Testis (tissue), 3 donors: ENCODE data around the gene COQ8A. TPM values are rescaled to one million over a fixed set of nuclear protein-coding genes. Genes with fewer than 3 reads are reported as not detected.
A peak's percentile ranks its signal among the peaks of the same experiment; 100 is the strongest.

Experiments used
- DNase-seq: peaks from one replicate; pipeline ENCODE4 v3.0.0-alpha.2; 2019
- H3K27ac ChIP-seq, 2 donors: fragments of 200-600 bp; sonication (generic); one replicate each; pipeline ENCODE4 v1.5.1; 2019
- H3K27me3 ChIP-seq: fragments of 200-600 bp; sonication (generic); one replicate; pipeline ENCODE4 v1.5.1; 2019
- H3K36me3 ChIP-seq: fragments of 200-600 bp; sonication (generic); one replicate; pipeline ENCODE4 v1.5.1; 2017; ENCODE audit warnings: low read depth; ENCODE audit errors: missing control alignments
- H3K4me1 ChIP-seq: fragments of 200-600 bp; sonication (generic); one replicate; pipeline ENCODE4 v1.5.1; 2019
- H3K4me3 ChIP-seq, 2 donors: fragments of 200-600 bp; sonication (generic); one replicate each; pipeline ENCODE4 v1.5.1; 2017 to 2019
- H3K9me3 ChIP-seq: fragments of 200-600 bp; sonication (generic); one replicate; pipeline ENCODE4 v1.5.1; 2017
- POLR2A ChIP-seq: fragments of 450-650 bp; IDR thresholded peaks from one replicate; pipeline ENCODE4 v1.6.1; 2017; ENCODE audit warnings: antibody characterized with exemption, mild to moderate bottlenecking, moderate library complexity
- WGBS, 2 donors: methylation state at CpG; one replicate each; pipeline ENCODE4 v1.1.5; 2018; 5-methylcytosine and 5-hydroxymethylcytosine counted together
- intact Hi-C: fragments of 100-400 bp; cut with DNase I; formaldehyde crosslinking; loops from one replicate; pipeline ENCODE4 v1.15.1; 2023; ENCODE audit warnings: low total_unique reads
- polyA plus RNA-seq: library from polyadenylated mRNA; stranded (reverse); fragments of 350-450 nt; fragmentation: Illumina TruSeq; extraction: RNeasy Lipid Tissue Mini Kit (QIAGEN cat#74804); gene quantifications from one replicate; pipeline ENCODE4 v1.2.3, GENCODE V29; 2014; ENCODE audit warnings: low read depth, low replicate concordance; ENCODE audit not compliant: insufficient read depth
- total RNA-seq, 2 donors: library from RNA; depleted of rRNA; stranded (reverse); fragments of >200 nt; gene quantifications; one replicate each; pipeline ENCODE4 v1.2.3, GENCODE V29; 2016
- TF ChIP-seq, protein P1 (sequence below), 3 experiments: fragments of 450-650 bp in 2 of 3; fragments of 200-600 bp in 1 of 3; sonication (generic) in 1 of 3; IDR thresholded peaks; one replicate each; pipeline ENCODE4 v1.5.1; 2016 to 2019; ENCODE audit warnings: antibody characterized with exemption in 3 of 3, mild to moderate bottlenecking in 2 of 3, moderate library complexity in 1 of 3

COQ8A gene
- total and polyA plus RNA-seq, 3 donors from 2014 or later: 34.4 to 46.8 (median 39.2) TPM

DNA sequence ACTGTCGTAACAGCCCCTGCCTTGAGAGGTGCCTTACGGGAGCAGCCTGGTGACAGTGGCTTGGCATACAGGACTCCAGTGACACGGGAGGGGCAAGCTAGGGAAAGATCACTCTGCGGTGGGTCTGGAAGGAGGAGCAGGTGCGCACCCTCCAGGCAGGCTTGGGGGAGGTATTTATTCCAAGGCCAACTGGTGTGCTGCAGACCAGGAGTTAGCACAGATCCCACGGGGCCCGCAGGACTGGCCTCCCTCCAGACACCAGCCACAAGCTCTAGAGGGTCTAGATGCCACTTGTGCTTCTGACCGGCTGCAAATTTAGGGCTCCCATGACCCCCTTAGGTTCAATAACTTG is 47.6 kb upstream of the COQ8A start:
- Histone ChIP-seq H3K4me3 (no peak overlapping the region), H3K9me3 (no peaks in the 10 kb centered on the region), H3K27me3 (no peaks in the 10 kb centered on the region), H3K27ac (no peak overlapping the region), H3K36me3 (no peaks in the 10 kb centered on the region), H3K4me1 (no peaks in the 10 kb centered on the region)
- WGBS, 2 donors: 60 to 62% methylated on average over 6 to 8 of the region's 8 CpGs
- TF ChIP-seq POLR2A: no peak
- TF ChIP-seq, protein P1, sequence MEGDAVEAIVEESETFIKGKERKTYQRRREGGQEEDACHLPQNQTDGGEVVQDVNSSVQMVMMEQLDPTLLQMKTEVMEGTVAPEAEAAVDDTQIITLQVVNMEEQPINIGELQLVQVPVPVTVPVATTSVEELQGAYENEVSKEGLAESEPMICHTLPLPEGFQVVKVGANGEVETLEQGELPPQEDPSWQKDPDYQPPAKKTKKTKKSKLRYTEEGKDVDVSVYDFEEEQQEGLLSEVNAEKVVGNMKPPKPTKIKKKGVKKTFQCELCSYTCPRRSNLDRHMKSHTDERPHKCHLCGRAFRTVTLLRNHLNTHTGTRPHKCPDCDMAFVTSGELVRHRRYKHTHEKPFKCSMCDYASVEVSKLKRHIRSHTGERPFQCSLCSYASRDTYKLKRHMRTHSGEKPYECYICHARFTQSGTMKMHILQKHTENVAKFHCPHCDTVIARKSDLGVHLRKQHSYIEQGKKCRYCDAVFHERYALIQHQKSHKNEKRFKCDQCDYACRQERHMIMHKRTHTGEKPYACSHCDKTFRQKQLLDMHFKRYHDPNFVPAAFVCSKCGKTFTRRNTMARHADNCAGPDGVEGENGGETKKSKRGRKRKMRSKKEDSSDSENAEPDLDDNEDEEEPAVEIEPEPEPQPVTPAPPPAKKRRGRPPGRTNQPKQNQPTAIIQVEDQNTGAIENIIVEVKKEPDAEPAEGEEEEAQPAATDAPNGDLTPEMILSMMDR (IDR thresholded peaks at IDR 0.05): no peak
- intact Hi-C loops: no loop called here
- DNase-seq: peak; percentile 25

DNA sequence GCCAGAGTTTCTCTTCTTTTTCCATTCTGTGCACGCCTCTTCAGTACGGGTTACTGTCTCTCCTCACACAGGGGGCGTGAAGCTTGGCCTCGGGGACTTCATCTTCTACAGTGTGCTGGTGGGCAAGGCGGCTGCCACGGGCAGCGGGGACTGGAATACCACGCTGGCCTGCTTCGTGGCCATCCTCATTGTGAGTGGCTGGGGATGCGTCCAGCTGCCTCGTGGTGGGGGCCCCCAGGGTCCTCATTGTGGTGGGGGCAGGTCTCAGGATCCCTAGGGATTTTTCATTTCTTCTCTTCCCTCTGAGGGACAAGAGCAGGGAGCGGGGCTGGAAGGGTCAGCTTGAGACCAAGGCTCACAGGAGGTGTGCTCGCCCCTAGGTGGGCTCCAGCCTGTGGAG is 46.2 kb upstream of the COQ8A start:
- TF ChIP-seq, protein P1 (IDR thresholded peaks at IDR 0.05): no peak
- TF ChIP-seq POLR2A: no peak
- no peaks in the 10 kb centered on the region for H3K4me1 ChIP-seq
- DNase-seq: no peak
- no peak overlapping the region for H3K27ac ChIP-seq
- no peaks in the 10 kb centered on the region for H3K9me3 ChIP-seq
- intact Hi-C loops: no loop called here
- WGBS, 2 donors: 90 to 95% methylated on average over 11 to 13 of the region's 13 CpGs
- H3K36me3 ChIP-seq: no peaks in the 10 kb centered on the region
- H3K27me3 ChIP-seq: no peaks in the 10 kb centered on the region
- H3K4me3 ChIP-seq: no peak overlapping the region

DNA sequence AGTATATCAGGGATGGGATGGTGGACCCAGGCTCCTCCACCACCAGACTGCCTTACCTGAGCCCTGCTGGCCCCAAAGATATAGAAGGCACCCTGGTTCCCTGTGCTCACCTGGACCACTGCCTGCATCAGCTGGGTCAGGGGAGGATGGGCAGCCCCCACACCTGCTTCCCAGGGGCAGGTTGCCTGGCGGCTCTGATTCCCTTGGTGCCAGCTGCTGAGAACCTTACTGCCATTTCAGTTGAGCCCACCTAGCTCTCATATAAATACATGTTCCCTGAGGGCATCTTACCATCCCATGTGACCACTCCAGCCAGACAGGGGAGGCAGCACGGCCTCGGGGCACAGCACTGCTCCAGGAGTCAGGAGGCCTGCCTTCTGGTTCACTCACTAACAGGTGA is 45.3 kb upstream of the COQ8A start:
- intact Hi-C loops: no loop called here
- DNase-seq: no peak
- H3K9me3 ChIP-seq: no peaks in the 10 kb centered on the region
- no peak overlapping the region for H3K4me3 ChIP-seq
- H3K27me3 ChIP-seq: no peaks in the 10 kb centered on the region
- H3K27ac ChIP-seq: no peak overlapping the region
- no peaks in the 10 kb centered on the region for H3K36me3 ChIP-seq
- H3K4me1 ChIP-seq: no peaks in the 10 kb centered on the region
- TF ChIP-seq, protein P1 (IDR thresholded peaks at IDR 0.05): no peak
- no peak for TF ChIP-seq POLR2A
- WGBS, 2 donors: 86 to 100% methylated on average over 3 of the region's 3 CpGs

DNA sequence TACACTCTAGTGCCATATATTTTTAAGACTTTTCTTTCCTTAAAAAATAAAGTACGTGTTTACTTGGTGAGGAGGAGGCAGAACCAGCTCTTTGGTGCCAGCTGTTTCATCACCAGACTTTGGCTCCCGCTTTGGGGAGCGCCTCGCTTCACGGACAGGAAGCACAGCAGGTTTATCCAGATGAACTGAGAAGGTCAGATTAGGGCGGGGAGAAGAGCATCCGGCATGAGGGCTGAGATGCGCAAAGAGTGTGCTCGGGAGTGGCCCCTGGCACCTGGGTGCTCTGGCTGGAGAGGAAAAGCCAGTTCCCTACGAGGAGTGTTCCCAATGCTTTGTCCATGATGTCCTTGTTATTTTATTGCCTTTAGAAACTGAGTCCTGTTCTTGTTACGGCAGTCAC is 44.5 kb upstream of the COQ8A start:
- WGBS, 2 donors: 87 to 88% methylated on average over 11 of the region's 11 CpGs
- Histone ChIP-seq H3K36me3 (no peaks in the 10 kb centered on the region), H3K4me3 (no peak overlapping the region), H3K27me3 (no peaks in the 10 kb centered on the region), H3K4me1 (no peaks in the 10 kb centered on the region), H3K27ac (no peak overlapping the region), H3K9me3 (no peaks in the 10 kb centered on the region)
- TF ChIP-seq, protein P1 (IDR thresholded peaks at IDR 0.05): no peak
- TF ChIP-seq POLR2A: no peak
- no peak for DNase-seq
- intact Hi-C loops: no loop called here

DNA sequence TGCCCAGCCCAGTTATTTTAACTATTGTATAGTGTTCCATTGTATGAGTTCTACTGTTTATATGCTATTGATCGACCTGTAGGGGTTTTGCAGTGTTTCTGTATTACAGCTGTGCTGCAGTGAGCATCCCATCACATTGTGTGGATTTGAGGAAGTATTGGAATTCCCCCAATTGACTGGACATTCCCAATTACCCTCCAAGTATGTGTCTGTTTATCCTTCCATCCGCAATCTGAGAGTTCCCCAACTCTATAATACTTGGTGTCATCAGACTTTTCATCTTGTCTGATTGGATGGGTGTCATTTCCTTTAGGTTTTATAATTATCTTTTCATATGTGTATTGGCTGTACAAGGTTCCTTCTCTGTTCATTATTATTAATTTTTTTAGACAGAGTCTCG is 41.8 kb upstream of the COQ8A start:
- Histone ChIP-seq H3K36me3 (no peaks in the 10 kb centered on the region), H3K4me1 (no peaks in the 10 kb centered on the region)

More for the DNA sequence above, 41.8 kb upstream of the COQ8A start:
- no peaks in the 10 kb centered on the region for H3K9me3 ChIP-seq
- H3K27me3 ChIP-seq: no peaks in the 10 kb centered on the region
- TF ChIP-seq POLR2A: no peak
- TF ChIP-seq, protein P1 (IDR thresholded peaks at IDR 0.05): no peak
- no peak for DNase-seq
- intact Hi-C loops: no loop called here
- H3K27ac ChIP-seq: no peak overlapping the region
- H3K4me3 ChIP-seq: no peak overlapping the region
- WGBS, 2 donors: 91 to 92% methylated on average over 3 of the region's 3 CpGs
